HG03060 (cell line): ENCODE results near the gene RPL13.
"Not testable (repeated sequence)": the region's sequence is repeated elsewhere in the genome, so short reads cannot be mapped to it uniquely, and the experiment has no call there.

Experiments
- ATAC-seq: cut with Tn5 transposase; IDR thresholded peaks from one replicate; pipeline ENCODE4 v1.9.1; 2021; ENCODE audit warnings: low read depth, moderate number of reproducible peaks; ENCODE audit not compliant: unreplicated experiment

The RPL13 gene

GRCh38 chr16:89575247-89576152, 15.0 kb downstream of the RPL13 start, which contains the start of gene CPNE7:
Gene CPNE7, plus strand, starts transcription at chr16:89575758. Its CDS starts 140 bp downstream, at chr16:89575898.
- ATAC-seq = no peak

- no peak for ATAC-seq
These were observed 15.9 kb downstream of the RPL13 start for GRCh38 chr16:89576153-89577054.

GRCh38 chr16:89577055-89577759, 16.7 kb downstream of the RPL13 start:
- ATAC-seq = no peak

GRCh38 chr16:89579351-89579750, 18.9 kb downstream of the RPL13 start:
- no peak for ATAC-seq

GRCh38 chr16:89581045-89581695, 20.7 kb downstream of the RPL13 start:
- no peak for ATAC-seq

GRCh38 chr16:89581861-89582563, 21.5 kb downstream of the RPL13 start:
- ATAC-seq = no peak

GRCh38 chr16:89582614-89583196, 22.2 kb downstream of the RPL13 start:
- no peak for ATAC-seq

- ATAC-seq = no peak
These were observed 22.9 kb downstream of the RPL13 start for GRCh38 chr16:89583197-89583894.

- no peak for ATAC-seq
These were observed 23.6 kb downstream of the RPL13 start for GRCh38 chr16:89583895-89584644.

- ATAC-seq = no peak
These were observed 24.5 kb downstream of the RPL13 start for GRCh38 chr16:89584768-89585549.

GRCh38 chr16:89586218-89586617, 25.7 kb downstream of the RPL13 start:
- no peak for ATAC-seq

GRCh38 chr16:89586853-89587252, 26.4 kb downstream of the RPL13 start:
- ATAC-seq = no peak

GRCh38 chr16:89587676-89588075, 27.2 kb downstream of the RPL13 start:
- not testable (repeated sequence) for ATAC-seq

- no peak for ATAC-seq
These were observed 28.1 kb downstream of the RPL13 start for GRCh38 chr16:89588413-89589109.

GRCh38 chr16:89589241-89589926, 28.9 kb downstream of the RPL13 start:
- ATAC-seq = no peak

GRCh38 chr16:89593841-89594240, 33.4 kb downstream of the RPL13 start:
- no peak for ATAC-seq
